ENCODE results near the gene IL1RAPL1.
A peak's percentile ranks its signal among the peaks of the same experiment; 100 is the strongest.

IL1RAPL1 gene

GRCh38 chrX:28613558-28613957, 26.3 kb downstream of the IL1RAPL1 start:
- DNase-seq (ENCODE audit: low read depth in 2 of 2) = peak in 1 of 2 donors; percentile 3
- no peak overlapping the region for H3K4me3 ChIP-seq (replicated peaks in 1 of 2; ENCODE audit: low read depth in 2 of 2, low read length in 2 of 2)
- no peak for TF ChIP-seq CTCF (IDR thresholded peaks at IDR 0.05; ENCODE audit: low read depth, low read length)

- DNase-seq (ENCODE audit: low read depth in 2 of 2) = no peak
- TF ChIP-seq CTCF (IDR thresholded peaks at IDR 0.05; ENCODE audit: low read depth, low read length) = no peak
- H3K4me3 ChIP-seq (replicated peaks in 1 of 2; ENCODE audit: low read depth in 2 of 2, low read length in 2 of 2) = no peak overlapping the region
These were observed 38.0 kb downstream of the IL1RAPL1 start for GRCh38 chrX:28625223-28625622.

GRCh38 chrX:28626515-28626914, 39.3 kb downstream of the IL1RAPL1 start:
- no peak for TF ChIP-seq CTCF (IDR thresholded peaks at IDR 0.05; ENCODE audit: low read depth, low read length)
- no peak for DNase-seq (ENCODE audit: low read depth in 2 of 2)
- H3K4me3 ChIP-seq (replicated peaks in 1 of 2; ENCODE audit: low read depth in 2 of 2, low read length in 2 of 2) = no peak overlapping the region

- no peak for DNase-seq (ENCODE audit: low read depth in 2 of 2)
- no peak overlapping the region for H3K4me3 ChIP-seq (replicated peaks in 1 of 2; ENCODE audit: low read depth in 2 of 2, low read length in 2 of 2)
- TF ChIP-seq CTCF (IDR thresholded peaks at IDR 0.05; ENCODE audit: low read depth, low read length) = no peak
These were observed 40.9 kb downstream of the IL1RAPL1 start for GRCh38 chrX:28628120-28628519.

GRCh38 chrX:28638775-28639174, 51.5 kb downstream of the IL1RAPL1 start:
- H3K4me3 ChIP-seq (replicated peaks in 1 of 2; ENCODE audit: low read depth in 2 of 2, low read length in 2 of 2) = no peak overlapping the region
- TF ChIP-seq CTCF (IDR thresholded peaks at IDR 0.05; ENCODE audit: low read depth, low read length) = no peak
- DNase-seq (ENCODE audit: low read depth in 2 of 2) = no peak

GRCh38 chrX:28639451-28639850, 52.2 kb downstream of the IL1RAPL1 start:
- no peak for TF ChIP-seq CTCF (IDR thresholded peaks at IDR 0.05; ENCODE audit: low read depth, low read length)
- no peak for DNase-seq (ENCODE audit: low read depth in 2 of 2)
- H3K4me3 ChIP-seq (replicated peaks in 1 of 2; ENCODE audit: low read depth in 2 of 2, low read length in 2 of 2) = no peak overlapping the region

- H3K4me3 ChIP-seq (replicated peaks in 1 of 2; ENCODE audit: low read depth in 2 of 2, low read length in 2 of 2) = no peak overlapping the region
- no peak for TF ChIP-seq CTCF (IDR thresholded peaks at IDR 0.05; ENCODE audit: low read depth, low read length)
- DNase-seq (ENCODE audit: low read depth in 2 of 2) = no peak
These were observed 62.3 kb downstream of the IL1RAPL1 start for GRCh38 chrX:28649541-28649940.
